ENCODE measurements around the gene EXTL2. TPM values are rescaled to one million over a fixed set of nuclear protein-coding genes. Genes with fewer than 3 reads are reported as not detected.
"Not testable (repeated sequence)": the region's sequence is repeated elsewhere in the genome, so short reads cannot be mapped to it uniquely, and the experiment has no call there.

EXTL2 gene
- total RNA-seq, 2 donors from 2014 or later: 12.5 to 17.1 TPM

- H3K4me3 ChIP-seq: no peak overlapping the region
- ATAC-seq: no peak
- TF ChIP-seq POLR2A (IDR thresholded peaks at IDR 0.05) (no peak), CTCF (IDR thresholded peaks at IDR 0.05) (no peak)
- H3K27me3 ChIP-seq: no peaks in the 10 kb centered on the region
- intact Hi-C loops (cut with DNase I): no loop called here
- WGBS, 2 donors: 73 to 75% methylated on average over 3 of the region's 3 CpGs
- no peaks in the 10 kb centered on the region for H3K4me1 ChIP-seq
- no peak for DNase-seq
- H3K36me3 ChIP-seq (replicated peaks in 1 of 2; ENCODE audit: insufficient read depth in 1 of 2, low read depth in 2 of 2): no peaks in the 10 kb centered on the region
- H3K27ac ChIP-seq: no peak overlapping the region
- no peaks in the 10 kb centered on the region for H3K9me3 ChIP-seq
Observed at GRCh38 chr1:100852976-100853375, 41.7 kb downstream of the EXTL2 start.

- DNase-seq (no peak), ATAC-seq (no peak)
- Histone ChIP-seq H3K9me3 (no peaks in the 10 kb centered on the region), H3K27me3 (no peaks in the 10 kb centered on the region), H3K4me1 (no peaks in the 10 kb centered on the region), H3K4me3 (no peak overlapping the region), H3K36me3 (replicated peaks in 1 of 2; ENCODE audit: insufficient read depth in 1 of 2, low read depth in 2 of 2) (no peaks in the 10 kb centered on the region), H3K27ac (no peak overlapping the region)
- 83 to 84% methylated on average over 5 of the region's 5 CpGs for WGBS, 2 donors
- intact Hi-C loops (cut with DNase I): no loop called here
- TF ChIP-seq CTCF (IDR thresholded peaks at IDR 0.05) (no peak), POLR2A (IDR thresholded peaks at IDR 0.05) (no peak)
Observed at GRCh38 chr1:100851726-100852125, 42.9 kb downstream of the EXTL2 start.

- H3K27ac ChIP-seq: peak overlapping the region in 1 of 4 donors; percentile 29
- intact Hi-C loops (cut with DNase I): no loop called here
- DNase-seq (no peak), ATAC-seq (no peak)
- TF ChIP-seq POLR2A (IDR thresholded peaks at IDR 0.05) (no peak), CTCF (IDR thresholded peaks at IDR 0.05) (no peak)
- 10% methylated on average over 2 of the region's 2 CpGs for WGBS, 2 donors
- no peak overlapping the region for H3K4me3 ChIP-seq
- no peaks in the 10 kb centered on the region for H3K9me3 ChIP-seq
- no peaks in the 10 kb centered on the region for H3K36me3 ChIP-seq (replicated peaks in 1 of 2; ENCODE audit: insufficient read depth in 1 of 2, low read depth in 2 of 2)
- H3K27me3 ChIP-seq: no peaks in the 10 kb centered on the region
- no peaks in the 10 kb centered on the region for H3K4me1 ChIP-seq
Observed at GRCh38 chr1:100847361-100848082, 47.1 kb downstream of the EXTL2 start.

GRCh38 chr1:100843160-100843559 is 51.5 kb downstream of the EXTL2 start:
- H3K27me3 ChIP-seq; H3K4me3 ChIP-seq; H3K9me3 ChIP-seq; H3K4me1 ChIP-seq; H3K27ac ChIP-seq; DNase-seq; ATAC-seq; intact Hi-C loops (cut with DNase I); H3K36me3 ChIP-seq (replicated peaks in 1 of 2; ENCODE audit: insufficient read depth in 1 of 2, low read depth in 2 of 2): not testable (repeated sequence)
- 86 to 97% methylated on average over 2 of the region's 2 CpGs for WGBS, 2 donors

DNA sequence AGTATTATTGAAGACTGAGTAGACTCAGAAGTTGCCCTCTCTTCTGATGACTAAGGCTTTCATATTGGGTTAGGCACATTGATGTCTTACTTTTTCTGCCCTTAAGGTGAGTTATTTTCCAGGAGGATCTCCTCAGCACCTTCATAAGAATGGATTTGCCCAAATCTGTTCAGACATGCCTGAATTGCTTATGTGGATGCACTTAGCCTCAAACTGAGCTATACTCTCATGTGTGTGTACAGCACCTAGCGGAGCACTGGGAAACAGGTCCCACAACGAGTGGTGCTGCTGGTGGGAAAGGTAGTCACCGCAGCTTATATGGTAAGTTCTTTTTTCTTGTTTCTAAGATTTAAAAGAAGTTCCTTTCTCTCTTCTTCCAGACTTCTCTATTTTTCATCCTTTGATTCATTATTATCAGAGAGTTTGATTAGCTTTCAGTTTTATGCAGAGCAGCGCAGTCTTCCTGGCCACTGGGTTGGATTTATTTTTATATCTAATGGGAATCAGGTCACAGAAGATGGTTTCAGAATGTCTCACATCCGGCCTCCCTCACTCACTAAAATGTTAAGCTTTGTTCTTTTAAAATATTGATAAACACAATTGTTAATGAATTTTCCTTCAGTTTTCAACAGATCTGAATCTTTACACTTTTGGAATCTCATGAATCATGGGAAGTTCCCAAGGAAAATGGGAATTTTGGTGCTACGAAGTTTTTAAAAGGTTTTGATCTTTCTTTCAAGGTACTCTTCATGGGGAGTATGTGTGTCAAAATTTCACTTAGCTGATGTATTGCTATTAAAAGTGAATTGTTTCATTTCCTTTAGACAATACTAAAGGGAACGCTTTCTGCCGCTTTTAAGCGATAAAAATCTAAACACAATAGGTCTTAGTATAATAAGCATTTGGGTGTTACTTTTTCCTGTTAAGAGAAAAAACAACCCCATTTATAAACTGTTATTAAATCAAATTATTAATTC is 58.5 kb downstream of the EXTL2 start:
- no peak overlapping the region for H3K27ac ChIP-seq
- H3K9me3 ChIP-seq: no peaks in the 10 kb centered on the region
- 76% methylated on average over 9 of the region's 9 CpGs for WGBS, 2 donors
- H3K4me3 ChIP-seq: no peak overlapping the region
- intact Hi-C loops (cut with DNase I): no loop called here
- H3K36me3 ChIP-seq (replicated peaks in 1 of 2; ENCODE audit: insufficient read depth in 1 of 2, low read depth in 2 of 2): no peaks in the 10 kb centered on the region
- H3K27me3 ChIP-seq: no peaks in the 10 kb centered on the region
- ATAC-seq (no peak), DNase-seq (no peak)
- H3K4me1 ChIP-seq: no peaks in the 10 kb centered on the region
- TF ChIP-seq POLR2A (IDR thresholded peaks at IDR 0.05) (no peak), CTCF (IDR thresholded peaks at IDR 0.05) (no peak)

All from body of pancreas (tissue), 4 donors.